ENCODE results near the gene RPS2. TPM values are rescaled to one million over a fixed set of nuclear protein-coding genes. Genes with fewer than 3 reads are reported as not detected.
A peak's percentile ranks its signal among the peaks of the same experiment; 100 is the strongest.

The RPS2 gene
- total RNA-seq, 1 donor from 2014 or later: 3,117 TPM

GRCh38 chr16:1983544-1984346 lies 19.1 kb upstream of the RPS2 start, which contains the start of gene GFER:
GFER (plus strand) TSS chr16:1984193; CDS start chr16:1984219, 26 bp downstream.
- intact Hi-C loops (cut with DNase I): no loop called here
- peak within 1 kb of the TSS; percentile 59 to 87 for H3K4me3 ChIP-seq
- H3K27me3 ChIP-seq: no peaks in the 10 kb centered on the region
- H3K4me1 ChIP-seq: peaks cover 30% of the 10 kb centered on the region
- H3K9me3 ChIP-seq: no peaks in the 10 kb centered on the region
- no peak for DNase-seq (ENCODE audit: extremely low spot score in 2 of 2)
- peak within 1 kb of the TSS; percentile 53 for H3K27ac ChIP-seq
- TF ChIP-seq POLR2A (IDR thresholded peaks at IDR 0.05) (no peak), POLR2AphosphoS5 (IDR thresholded peaks at IDR 0.05; ENCODE audit: insufficient read depth in 1 of 2, low read depth in 1 of 2) (peak in 1 of 2 donors; percentile 51), CTCF (IDR thresholded peaks at IDR 0.05) (peak in 2 of 3 experiments; percentile 3 to 6)
- H3K36me3 ChIP-seq: peaks cover 0 to 13% of the 10 kb centered on the region in 2 donors

GRCh38 chr16:1982991-1983543 lies 18.4 kb upstream of the RPS2 start:
- Histone ChIP-seq H3K4me1 (peaks cover 30% of the 10 kb centered on the region), H3K27ac (no peak overlapping the region), H3K4me3 (peak overlapping the region; percentile 59 to 87), H3K9me3 (no peaks in the 10 kb centered on the region), H3K27me3 (no peaks in the 10 kb centered on the region), H3K36me3 (peaks cover 0 to 18% of the 10 kb centered on the region in 2 donors)
- no peak for DNase-seq (ENCODE audit: extremely low spot score in 2 of 2)
- intact Hi-C loops (cut with DNase I): no loop called here
- TF ChIP-seq POLR2A (IDR thresholded peaks at IDR 0.05) (no peak), CTCF (IDR thresholded peaks at IDR 0.05) (no peak), POLR2AphosphoS5 (IDR thresholded peaks at IDR 0.05; ENCODE audit: insufficient read depth in 1 of 2, low read depth in 1 of 2) (no peak)

GRCh38 chr16:1982013-1982433 lies 17.4 kb upstream of the RPS2 start:
- Histone ChIP-seq H3K27ac (no peak overlapping the region), H3K9me3 (no peaks in the 10 kb centered on the region), H3K27me3 (no peaks in the 10 kb centered on the region), H3K4me1 (peaks cover 30% of the 10 kb centered on the region), H3K4me3 (no peak overlapping the region), H3K36me3 (peaks cover 0 to 27% of the 10 kb centered on the region in 2 donors)
- TF ChIP-seq POLR2AphosphoS5 (IDR thresholded peaks at IDR 0.05; ENCODE audit: insufficient read depth in 1 of 2, low read depth in 1 of 2) (no peak), POLR2A (IDR thresholded peaks at IDR 0.05) (no peak), CTCF (IDR thresholded peaks at IDR 0.05) (no peak)
- intact Hi-C loops (cut with DNase I): no loop called here
- no peak for DNase-seq (ENCODE audit: extremely low spot score in 2 of 2)

GRCh38 chr16:1981398-1981836 lies 16.8 kb upstream of the RPS2 start, which contains the start of gene NOXO1:
NOXO1 (minus strand) TSS chr16:1981469; CDS start chr16:1981179, 290 bp downstream.
- TF ChIP-seq POLR2A (IDR thresholded peaks at IDR 0.05): no peak
- TF ChIP-seq POLR2AphosphoS5 (IDR thresholded peaks at IDR 0.05; ENCODE audit: insufficient read depth in 1 of 2, low read depth in 1 of 2): no peak
- no peak for TF ChIP-seq CTCF (IDR thresholded peaks at IDR 0.05)
- no peak within 1 kb of the TSS for H3K27ac ChIP-seq

More at GRCh38 chr16:1981398-1981836, 16.8 kb upstream of the RPS2 start, which contains the start of gene NOXO1:
- Histone ChIP-seq H3K36me3 (peaks cover 0 to 28% of the 10 kb centered on the region in 2 donors), H3K9me3 (no peaks in the 10 kb centered on the region), H3K4me1 (peaks cover 30% of the 10 kb centered on the region), H3K4me3 (peak within 1 kb of the TSS in 1 of 2 donors; percentile 26), H3K27me3 (no peaks in the 10 kb centered on the region)
- intact Hi-C loops (cut with DNase I): no loop called here
- DNase-seq (ENCODE audit: extremely low spot score in 2 of 2): no peak
